Dedifferentiated amniotic fluid mesenchymal stem cell (primary cell): ENCODE measurements around the gene RBM17.
"Not testable (repeated sequence)": the region's sequence is repeated elsewhere in the genome, so short reads cannot be mapped to it uniquely, and the experiment has no call there.

Experiments
- DNase-seq: peaks from one replicate; pipeline ENCODE4 v3.0.0-alpha.2; 2016; ENCODE audit errors: extremely low spot score

RBM17 gene, protein sequence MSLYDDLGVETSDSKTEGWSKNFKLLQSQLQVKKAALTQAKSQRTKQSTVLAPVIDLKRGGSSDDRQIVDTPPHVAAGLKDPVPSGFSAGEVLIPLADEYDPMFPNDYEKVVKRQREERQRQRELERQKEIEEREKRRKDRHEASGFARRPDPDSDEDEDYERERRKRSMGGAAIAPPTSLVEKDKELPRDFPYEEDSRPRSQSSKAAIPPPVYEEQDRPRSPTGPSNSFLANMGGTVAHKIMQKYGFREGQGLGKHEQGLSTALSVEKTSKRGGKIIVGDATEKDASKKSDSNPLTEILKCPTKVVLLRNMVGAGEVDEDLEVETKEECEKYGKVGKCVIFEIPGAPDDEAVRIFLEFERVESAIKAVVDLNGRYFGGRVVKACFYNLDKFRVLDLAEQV

DNA sequence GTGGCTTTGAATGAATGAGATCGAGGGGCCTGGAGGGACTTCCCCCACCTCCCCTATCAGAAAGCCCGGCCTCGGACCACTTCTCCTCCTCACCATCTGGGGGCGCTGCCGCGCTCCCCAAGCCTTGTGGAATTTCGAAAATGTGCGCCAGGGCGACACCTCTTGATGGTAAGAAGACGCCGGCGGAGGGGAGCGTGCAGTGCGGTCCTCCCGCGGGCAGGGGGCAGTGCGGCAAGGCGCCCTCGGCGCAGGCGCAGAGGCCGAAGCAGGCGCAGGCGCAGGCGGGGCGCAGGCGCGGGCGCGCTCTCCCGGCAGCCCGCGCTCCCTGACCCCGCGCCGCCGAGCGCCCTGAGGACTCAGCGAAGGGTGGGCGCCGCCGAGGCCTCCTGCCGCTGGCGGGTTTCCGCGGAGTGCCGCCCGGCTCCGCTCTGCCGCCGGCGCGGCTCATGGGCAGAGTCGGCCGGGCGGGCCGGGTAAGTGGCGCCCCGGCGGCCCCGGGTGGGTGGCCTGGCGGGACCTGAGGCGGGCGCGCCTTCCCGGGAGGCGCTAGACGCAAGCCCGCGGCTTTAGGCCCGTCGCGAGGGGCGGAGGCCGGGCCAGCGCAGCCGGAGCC is at the start of gene RBM17:
RBM17 (plus strand) TSS at position 314 of the 613 bp plus-strand sequence. CDS start 8,032 bp downstream, outside the sequence.
- DNase-seq: peak; percentile 93

DNA sequence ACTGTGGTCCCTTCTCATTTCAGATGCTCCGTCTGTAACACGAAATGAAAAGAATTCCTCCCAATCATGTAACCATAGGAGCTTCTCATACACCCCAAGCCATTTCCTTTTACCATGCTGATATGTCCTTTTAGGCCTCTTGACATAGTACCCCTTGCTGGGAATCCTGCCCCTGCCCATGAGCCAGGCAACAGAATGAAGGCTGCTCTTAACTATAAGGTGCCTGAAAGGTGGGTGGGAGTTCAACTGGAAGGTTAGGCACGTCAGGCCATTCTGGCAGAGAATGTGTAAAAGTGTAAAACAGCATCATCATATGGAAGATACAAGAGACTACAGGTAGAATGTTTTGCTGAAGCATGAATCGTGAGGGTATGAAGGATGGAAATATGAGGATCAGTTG is 49.1 kb upstream of the RBM17 start:
- DNase-seq: no peak

DNA sequence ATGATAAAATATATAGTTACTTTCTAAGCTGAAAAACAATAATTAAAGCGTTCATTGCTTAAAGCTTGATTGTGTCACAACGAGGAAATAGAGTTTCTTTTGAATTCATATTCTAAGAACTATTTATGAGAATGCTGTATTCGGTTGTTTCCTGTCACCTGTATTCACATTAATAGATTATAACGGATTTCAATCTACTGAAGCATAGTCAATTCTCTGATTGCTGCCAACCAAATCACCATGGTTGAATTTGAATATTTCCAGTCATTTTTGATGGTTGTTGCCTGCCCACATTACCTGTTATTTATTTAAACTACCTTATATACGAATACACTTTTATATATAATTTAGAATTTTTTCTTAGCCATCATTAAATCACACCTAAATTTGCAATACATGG is 48.6 kb upstream of the RBM17 start:
- no peak for DNase-seq

DNA sequence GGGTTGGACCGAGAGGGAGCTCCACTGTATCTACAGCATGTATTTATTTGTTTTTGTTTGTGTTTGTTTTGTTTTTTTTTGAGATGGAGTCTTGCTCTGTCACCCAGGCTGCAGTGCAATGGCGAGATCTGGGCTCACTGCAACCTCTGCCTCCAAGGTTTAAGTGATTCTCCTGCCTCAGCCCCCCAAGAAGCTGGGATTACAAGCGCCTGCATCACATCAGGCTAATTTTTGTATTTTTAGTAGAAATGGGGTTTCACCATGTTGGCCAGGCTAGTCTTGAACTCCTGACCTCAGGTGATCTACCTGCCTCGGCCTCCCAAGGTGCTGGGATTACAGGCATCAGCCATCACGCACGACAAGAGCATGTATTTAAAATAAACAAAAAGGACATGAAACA is 45.5 kb upstream of the RBM17 start:
- not testable (repeated sequence) for DNase-seq

DNA sequence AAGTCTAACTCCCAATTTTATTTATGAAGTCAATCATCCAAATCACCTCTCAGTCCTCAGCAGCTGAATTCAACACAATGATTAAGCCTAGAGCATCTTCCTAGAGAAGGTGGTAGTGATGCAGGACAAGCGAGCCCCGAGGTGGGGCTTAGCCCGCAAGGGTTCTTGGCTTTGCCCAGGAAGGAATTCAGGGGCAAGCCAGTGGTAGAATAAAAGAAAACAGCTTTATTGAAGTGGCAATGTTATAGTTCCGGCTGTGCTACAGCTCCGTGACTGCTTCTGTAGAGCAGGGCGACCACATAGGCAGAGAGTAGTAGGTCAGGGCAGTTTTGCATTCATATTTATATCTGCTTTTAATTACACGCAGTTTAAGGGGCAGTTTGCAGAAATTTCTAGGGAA is 44.8 kb upstream of the RBM17 start:
- DNase-seq: no peak

DNA sequence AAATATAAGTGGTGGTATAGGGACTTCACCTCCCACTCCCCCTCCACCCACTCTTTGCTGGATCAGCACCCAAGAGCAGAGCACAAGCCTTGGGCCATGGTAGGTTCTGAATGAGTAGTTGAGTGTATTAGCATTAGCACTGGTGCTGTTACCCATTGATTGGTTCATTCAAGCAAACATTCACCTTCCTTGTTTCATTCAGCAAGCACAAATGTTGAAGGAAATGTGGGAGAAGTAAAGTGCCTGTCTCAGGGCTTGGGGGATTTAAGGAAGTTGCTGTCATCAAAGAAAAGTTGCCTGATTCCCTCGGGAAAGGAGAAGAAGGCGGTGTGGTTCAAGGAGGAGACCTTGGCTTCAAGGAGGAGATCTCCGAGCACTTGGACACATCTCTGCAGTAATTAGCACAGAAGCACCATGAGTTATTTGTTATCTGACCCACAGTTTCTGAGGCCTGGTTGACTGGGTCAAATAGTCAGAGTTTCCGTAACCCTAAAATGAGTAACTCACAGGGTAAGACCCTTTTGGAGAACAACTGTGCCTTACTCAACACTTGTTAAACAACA is 44.0 kb upstream of the RBM17 start:
- no peak for DNase-seq

DNA sequence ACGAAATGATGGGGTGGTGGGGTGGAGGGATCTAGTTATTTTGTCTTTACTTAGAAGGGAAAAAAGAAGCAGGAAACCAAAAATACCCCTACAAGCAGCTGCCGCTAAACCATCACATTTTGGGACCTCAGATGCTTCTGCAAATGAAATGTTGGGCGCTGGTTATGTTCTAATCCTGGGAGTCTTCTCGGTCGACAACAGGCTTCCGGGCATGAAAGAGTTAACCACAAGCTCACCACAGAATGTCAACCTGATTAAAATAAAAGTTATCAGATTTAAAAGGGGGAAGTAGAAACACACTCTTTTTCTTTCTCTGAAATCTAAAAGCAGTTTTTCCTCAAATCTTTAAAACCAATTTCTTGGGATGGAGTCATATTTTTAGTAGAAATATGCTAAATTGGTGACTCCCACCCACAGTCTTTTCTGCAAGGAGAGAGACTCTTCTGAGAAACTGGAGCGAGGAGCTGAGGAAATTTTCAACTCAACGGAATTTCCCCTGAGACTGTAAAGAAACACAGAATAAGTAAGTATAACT is 43.5 kb upstream of the RBM17 start:
- DNase-seq: no peak

DNA sequence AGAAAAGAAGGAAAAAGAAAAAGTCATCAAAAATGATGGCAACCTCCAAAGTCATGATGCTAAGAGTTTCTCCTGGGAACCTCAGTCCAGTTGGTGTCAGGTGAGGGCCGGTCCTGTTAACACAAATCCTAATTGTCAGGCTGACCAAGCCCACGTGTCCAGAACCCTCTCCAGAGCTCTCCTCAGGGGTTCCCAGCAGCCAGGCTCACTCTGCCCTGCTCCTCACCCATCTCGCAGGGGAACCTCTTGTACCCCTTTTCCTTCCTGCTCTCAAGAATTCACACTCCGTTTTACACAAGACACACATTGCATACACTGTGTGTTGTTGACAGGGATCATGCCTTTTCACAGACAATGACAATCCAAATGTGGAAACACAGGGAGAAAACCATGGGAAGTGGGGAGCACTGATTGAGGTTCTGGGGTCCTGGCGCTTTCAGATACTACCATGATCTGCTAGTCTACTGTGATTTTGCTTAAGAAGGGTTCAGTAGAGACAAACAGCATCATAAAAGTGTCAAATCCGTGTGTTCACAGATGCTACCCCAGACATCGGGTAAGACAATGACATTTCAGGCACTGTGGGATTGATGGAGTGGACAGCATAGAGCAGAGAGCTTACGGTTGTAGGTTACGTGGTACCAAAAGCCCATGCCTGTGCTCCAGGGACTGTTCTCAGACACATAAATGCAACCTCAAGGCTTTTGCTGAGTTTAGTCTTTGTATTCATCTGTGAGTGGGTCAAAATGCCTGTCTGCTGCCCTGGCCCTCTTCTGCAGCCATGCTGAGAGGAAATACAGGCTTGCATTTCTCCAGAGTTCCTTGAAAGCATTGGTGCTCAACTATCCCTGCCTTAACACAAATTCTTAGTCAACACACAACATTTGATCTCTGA is 42.7 kb upstream of the RBM17 start:
- DNase-seq: no peak

DNA sequence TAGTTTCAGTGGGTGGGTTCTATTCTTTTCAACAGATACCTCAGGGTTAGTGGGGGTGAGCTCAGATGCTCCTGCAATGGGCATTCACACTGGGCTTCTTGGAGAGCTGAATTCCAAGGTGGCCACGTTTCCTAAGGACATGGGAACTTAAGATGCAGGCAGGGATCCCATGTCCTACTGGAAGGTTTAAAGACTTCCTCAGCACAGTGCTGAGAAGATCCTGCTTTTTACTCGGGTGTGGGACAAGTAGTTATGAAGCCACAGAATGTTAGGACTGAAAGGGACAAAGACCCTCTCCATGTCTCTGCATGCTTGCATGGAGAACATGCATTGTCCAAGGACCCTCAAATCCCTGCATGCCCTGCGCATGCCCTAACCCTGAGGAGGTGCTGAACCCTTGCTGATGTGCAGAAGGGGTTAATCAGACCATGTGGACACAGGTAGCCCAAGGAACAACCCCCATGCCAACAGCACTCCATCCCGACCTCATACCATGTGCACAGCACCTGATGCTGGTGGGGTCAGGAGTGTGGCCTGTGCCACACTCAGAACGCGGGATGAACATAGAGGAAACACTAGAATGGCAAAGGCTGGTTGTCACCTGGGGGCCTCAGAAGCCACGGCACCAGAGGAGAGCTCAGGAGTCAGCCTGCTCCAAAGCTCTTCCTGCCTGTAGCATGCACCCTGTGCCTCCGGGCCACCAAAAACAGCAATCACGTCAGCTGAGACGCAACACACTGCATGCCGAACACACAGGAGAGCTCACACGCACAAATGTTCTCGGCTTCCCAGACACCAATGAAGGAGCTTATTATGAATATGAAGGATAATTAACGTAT is 41.8 kb upstream of the RBM17 start:
- DNase-seq: no peak

DNA sequence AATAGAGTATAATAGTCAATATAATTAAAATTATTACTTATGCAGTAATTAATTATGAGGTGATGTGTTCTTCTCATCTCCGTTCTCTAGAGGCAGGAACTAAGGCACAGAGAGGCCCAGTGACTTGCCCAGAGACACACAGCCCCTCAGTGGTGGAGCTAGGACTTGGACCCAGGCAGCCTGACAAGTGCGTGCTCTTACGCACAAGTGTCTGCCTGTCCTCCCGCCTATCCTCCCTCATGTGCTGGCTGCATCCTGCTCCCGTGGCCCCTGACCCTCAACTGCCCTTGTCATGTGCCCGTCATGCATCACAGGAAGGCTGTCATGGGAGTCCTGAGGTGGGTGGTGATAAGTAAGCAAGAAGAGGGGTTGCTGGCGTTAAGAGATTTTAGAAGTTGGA is 41.0 kb upstream of the RBM17 start:
- DNase-seq: no peak

DNA sequence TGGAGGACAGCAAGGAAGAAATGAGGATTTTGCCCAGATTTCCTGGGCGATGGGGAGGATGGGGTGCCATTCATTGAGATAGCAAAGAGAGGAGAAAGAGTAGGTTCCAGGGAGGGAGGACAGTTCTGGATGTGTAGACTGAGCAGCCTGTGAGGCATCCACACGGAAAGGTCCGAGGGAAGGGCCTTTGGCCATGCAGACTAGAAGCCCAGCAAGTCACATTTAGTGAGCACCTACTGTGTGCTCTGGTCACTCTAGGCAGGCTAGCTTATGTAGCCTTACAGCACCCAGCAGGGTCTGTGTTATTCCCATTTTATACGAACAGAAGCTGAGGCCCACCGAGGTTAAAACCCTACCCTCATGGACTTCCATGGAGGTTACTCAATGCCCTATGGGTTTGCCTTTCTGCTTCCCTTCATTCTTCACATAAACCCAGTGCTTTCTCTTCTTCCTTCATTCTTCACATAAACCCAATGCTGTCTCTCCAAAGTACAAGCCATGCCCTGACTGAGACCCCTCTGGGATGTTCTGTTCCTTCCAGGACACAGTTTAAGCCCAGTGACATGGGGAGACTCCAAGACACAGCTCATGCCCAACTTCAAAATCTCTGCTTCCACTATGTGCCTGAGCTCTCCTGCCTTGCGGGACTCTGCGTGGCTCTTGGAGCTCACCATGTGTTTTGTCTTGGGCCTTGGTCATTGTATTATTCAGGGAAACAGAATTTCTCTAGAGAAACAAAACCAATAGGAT is 40.4 kb upstream of the RBM17 start:
- DNase-seq: no peak

DNA sequence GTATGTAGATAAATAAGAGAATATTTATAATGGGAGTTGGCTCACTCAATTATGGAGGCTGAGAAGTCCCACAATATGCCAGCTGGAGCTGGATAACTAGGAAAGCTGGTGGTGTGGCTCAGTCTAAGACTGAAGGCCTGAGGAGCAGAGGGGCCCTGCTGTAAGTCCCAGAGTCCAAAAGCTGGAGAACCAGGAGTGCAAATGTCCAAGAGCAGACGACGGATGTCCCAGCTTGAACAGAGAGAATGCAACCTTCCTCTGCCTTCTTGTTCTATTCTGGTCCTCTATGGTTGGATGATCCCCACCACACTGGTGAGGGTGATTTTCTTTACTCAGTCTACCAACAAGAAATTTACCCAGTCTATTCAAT is 39.8 kb upstream of the RBM17 start:
- no peak for DNase-seq

DNA sequence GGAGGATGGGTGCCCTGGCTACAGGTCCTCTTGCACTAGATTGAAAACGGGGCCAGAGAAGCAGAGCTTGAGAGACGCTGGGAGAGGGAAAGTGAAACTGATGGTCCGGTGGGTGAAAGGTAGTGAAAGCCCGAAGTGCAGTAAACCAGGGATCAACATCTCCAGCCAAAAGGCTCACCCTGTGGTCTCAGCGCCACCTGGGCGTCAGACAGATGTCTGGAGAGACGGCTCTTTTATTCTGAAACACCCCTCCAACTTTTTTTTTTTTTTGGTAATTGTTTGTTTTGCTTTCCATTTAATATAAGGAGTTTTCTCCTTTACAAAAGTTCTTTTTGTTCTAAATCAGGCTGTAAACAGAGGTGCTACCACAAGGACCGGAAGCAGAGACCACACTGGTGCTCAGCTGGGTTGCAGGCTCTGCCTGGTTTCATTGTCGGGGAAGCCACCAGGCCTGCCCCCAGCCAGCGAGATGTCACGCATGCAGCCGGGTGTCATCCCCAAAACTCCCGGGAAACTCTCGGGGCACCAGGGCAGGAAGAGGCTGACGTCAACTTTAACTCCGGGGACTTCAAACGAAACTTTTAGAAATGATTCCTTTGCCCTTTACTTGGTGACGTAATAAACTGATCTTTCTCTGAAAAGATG is 37.9 kb upstream of the RBM17 start:
- DNase-seq: peak; percentile 21

DNA sequence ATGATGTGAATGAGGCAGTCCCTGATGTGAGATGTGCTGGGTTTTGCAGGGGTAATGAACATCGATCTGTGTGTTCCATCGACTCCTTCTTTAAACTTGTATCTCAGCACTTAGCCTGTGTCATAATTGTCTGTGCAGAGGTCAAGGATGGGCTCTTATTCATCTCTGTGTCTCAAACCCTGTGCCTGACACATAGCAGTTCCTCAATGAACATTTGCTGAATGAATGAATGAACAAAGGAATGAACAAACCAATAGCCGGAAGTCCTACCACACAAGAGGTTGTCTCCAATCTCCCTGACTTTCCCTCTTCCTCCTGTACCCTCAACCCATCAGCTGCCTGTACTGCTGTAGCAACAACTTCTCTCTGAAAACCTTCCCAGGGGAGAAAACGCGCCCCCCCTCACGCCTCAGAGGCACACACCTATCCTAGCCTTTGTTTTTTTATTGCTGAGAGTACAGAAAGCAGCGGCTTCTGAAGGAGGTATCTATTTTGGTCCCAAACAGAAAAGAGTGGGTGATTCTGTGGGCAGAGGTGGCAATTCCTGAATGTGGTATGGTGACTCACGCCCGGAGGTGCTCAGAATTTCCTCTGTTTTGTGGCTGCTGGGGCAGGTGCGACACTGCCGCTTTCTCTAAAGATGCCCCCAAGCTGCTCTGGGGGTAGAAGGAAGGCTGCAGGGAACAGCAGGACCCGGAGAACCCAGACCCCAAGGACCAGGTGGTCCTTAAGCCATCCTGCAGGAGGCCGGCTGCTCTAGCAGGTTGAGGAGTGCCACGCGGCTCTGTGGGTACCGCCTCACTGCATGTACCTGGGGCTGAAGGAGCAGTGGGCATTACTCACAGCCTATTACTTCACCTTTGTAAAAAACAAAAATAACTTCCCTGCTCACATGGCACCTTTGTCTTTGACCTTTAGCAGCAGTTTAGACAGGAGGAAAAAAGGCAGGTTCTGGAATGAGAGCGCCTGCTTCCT is 36.3 kb upstream of the RBM17 start:
- DNase-seq: no peak

DNA sequence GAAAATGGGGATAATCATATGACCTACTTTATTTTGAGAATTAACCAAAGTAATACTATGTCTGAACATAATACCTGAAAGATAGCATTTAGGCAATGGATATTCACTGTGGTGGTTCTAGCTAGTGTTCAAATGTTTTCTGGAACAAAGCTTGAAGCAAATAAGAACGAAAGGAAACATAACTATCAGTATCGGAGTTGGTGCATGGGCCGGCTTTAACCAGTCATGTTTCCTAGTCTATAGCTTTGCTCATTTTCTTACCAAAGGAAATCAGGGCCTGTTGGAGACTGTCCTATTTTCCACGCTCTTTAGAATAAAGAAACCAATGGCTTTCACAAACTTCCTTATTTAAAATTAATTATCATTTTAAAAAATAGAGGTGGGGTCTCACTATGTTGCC is 35.5 kb upstream of the RBM17 start:
- DNase-seq: no peak

DNA sequence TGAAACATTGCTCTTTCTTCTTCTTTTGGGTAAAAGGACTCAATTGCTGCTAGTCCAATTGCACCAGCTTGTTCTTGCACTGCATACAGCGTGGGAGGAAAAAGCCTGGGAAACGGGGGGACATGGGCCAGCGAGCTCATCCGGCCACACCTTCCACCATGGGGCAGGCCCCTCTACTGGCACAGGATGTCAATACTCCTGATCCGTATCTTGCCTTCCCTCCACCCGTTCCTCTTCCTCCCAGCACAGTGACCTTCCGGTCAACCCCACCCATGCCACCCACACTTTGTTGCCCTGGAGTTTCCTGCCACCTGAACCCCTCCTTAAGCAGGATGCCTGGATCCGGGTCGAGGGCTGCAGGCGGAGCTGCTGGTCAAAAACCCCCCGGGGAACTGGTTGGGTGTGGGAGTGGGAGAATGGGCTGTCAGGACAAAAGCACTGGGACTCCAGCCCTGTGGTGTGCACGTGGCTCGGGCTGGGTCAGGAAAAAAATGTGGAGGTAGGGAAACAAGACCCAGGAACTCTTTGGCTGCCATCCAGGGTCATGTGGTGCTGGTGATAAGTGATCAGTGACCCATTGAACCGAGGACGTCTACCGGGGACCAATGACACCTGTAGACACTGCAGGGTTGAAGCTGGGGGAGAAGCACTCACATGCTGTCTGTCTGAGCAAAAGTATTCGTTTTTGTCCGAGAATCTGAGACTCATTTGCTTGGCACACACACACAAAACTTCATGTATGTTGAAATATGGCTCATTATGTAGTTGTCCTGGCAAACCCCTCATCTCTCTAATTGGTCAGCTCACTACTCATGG is 34.8 kb upstream of the RBM17 start:
- DNase-seq: no peak

DNA sequence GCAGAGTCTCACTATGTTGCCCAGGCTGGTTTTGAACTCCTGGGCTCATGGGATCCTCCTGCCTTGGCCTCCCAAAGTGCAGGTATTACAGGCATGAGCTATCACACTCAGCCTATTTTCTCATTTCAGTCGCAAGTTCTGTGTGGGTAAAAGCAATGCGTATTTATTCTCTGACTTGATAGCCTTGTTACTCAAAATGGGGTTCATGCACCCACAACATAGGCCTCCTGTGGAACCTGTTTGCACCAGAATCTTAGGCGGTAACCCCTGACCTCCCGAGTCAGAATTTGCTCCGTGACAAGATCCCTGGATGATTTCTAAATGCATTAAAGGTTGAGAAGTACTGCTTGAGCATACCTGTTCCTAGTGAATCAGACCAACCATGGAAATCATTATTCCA is 34.0 kb upstream of the RBM17 start:
- DNase-seq: no peak

DNA sequence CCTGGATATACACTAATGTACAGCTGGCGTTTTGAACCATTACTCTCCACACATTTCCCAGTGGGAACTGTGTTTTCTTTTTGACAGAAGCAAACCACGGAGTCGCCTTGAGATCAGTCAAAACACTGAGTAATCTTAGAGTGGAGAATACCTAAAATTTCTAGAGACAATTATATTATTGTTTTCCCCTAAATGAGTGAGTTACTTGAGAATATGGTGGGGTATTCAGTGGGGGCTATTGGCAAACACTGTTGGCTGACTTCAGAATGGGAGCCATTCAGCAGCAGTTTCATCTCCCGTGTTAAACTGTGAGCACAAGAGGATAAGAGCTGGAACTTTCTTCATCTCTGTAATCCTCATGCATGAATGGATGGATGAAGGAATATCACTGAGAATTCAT is 32.9 kb upstream of the RBM17 start:
- DNase-seq: no peak
